KMS-11 (cell line): ENCODE measurements around the gene DCAF11.

Source experiments
- H2AFZ ChIP-seq: fragments of 200-600 bp; sonication (generic); 2 replicates; pipeline ENCODE4 v1.6.1; 2016; ENCODE audit warnings: antibody characterized with exemption, mixed run types, low read depth
- H3K27ac ChIP-seq: fragments of 200-600 bp; sonication (generic); 2 replicates; pipeline ENCODE4 v1.6.1; 2016; ENCODE audit warnings: mild to moderate bottlenecking, mixed run types
- H3K27me3 ChIP-seq: fragments of 200-600 bp; sonication (generic); 2 replicates; pipeline ENCODE4 v1.6.1; 2017; ENCODE audit warnings: mild to moderate bottlenecking, low read depth, mixed run types, moderate library complexity; ENCODE audit not compliant: insufficient read depth
- H3K36me3 ChIP-seq: fragments of 200-600 bp; sonication (generic); 2 replicates; pipeline ENCODE4 v1.6.1; 2017; ENCODE audit warnings: mild to moderate bottlenecking, mixed run types; ENCODE audit not compliant: insufficient read depth
- H3K4me1 ChIP-seq: fragments of 200-600 bp; sonication (generic); 2 replicates; pipeline ENCODE4 v1.6.1; 2016; ENCODE audit warnings: mild to moderate bottlenecking, low read depth, mixed run types; ENCODE audit not compliant: poor library complexity, severe bottlenecking
- H3K4me2 ChIP-seq: fragments of 200-600 bp; sonication (generic); 2 replicates; pipeline ENCODE4 v1.7.0; 2016; ENCODE audit warnings: mild to moderate bottlenecking, mixed run types
- H3K4me3 ChIP-seq: fragments of 200-600 bp; sonication (generic); IDR thresholded peaks from 2 replicates; pipeline ENCODE4 v1.6.1; 2017; ENCODE audit warnings: low read depth, low read length, mixed read lengths; ENCODE audit not compliant: insufficient read depth
- H3K79me2 ChIP-seq: fragments of 200-600 bp; sonication (generic); 2 replicates; pipeline ENCODE4 v1.6.1; 2016; ENCODE audit warnings: low read depth, mixed run types; ENCODE audit not compliant: insufficient read depth
- H3K9ac ChIP-seq: fragments of 200-600 bp; sonication (generic); 2 replicates; pipeline ENCODE4 v1.6.1; 2016; ENCODE audit warnings: mild to moderate bottlenecking, mixed run types
- H4K20me1 ChIP-seq: fragments of 200-600 bp; sonication (generic); 2 replicates; pipeline ENCODE4 v1.6.1; 2016; ENCODE audit warnings: mild to moderate bottlenecking, mixed run types; ENCODE audit not compliant: insufficient read depth
- TF ChIP-seq, protein P1 (sequence below): fragments of 200-600 bp; sonication (generic); conservative IDR thresholded peaks from 2 replicates; pipeline ENCODE4 v1.6.1; 2017; ENCODE audit warnings: low read depth, mild to moderate bottlenecking, antibody characterized with exemption, low read length, moderate library complexity, mixed read lengths

Gene DCAF11

DNA sequence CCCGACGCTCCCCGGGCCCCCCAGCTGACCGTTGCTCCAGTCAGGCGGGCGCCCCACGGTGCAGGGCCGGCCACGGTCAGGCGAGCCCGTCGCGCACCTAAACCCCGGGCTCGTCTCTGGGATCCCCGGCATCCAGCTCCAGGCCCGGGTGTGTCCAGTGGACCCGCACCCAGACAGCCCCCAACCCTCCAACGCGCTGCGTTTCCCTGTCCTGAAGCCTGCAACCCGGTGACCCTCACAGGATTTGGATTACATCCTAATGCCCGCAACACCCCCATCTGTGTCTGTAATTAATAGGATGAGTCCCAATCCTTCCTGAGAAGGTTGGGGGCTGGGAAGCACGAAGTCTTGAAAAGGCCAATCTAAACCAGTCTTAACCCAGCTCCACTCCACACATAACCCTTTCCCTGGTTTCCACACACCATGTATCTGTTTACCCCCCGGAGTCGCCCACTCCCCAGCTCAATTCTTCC is 32.8 kb upstream of the DCAF11 start:
- Histone ChIP-seq H4K20me1 (no peaks in the 10 kb centered on the region), H3K9ac (no peak overlapping the region), H3K4me1 (peaks cover 9% of the 10 kb centered on the region), H3K27me3 (no peaks in the 10 kb centered on the region; the same call in 1 of the 2 replicates), H3K27ac (no peak overlapping the region), H2AFZ (peak overlapping the region; percentile 71; the same call in 1 of the 2 replicates), H3K4me2 (peak overlapping the region; percentile 51), H3K36me3 (no peaks in the 10 kb centered on the region), H3K4me3 (no peak overlapping the region), H3K79me2 (no peaks in the 10 kb centered on the region)
- TF ChIP-seq, protein P1, sequence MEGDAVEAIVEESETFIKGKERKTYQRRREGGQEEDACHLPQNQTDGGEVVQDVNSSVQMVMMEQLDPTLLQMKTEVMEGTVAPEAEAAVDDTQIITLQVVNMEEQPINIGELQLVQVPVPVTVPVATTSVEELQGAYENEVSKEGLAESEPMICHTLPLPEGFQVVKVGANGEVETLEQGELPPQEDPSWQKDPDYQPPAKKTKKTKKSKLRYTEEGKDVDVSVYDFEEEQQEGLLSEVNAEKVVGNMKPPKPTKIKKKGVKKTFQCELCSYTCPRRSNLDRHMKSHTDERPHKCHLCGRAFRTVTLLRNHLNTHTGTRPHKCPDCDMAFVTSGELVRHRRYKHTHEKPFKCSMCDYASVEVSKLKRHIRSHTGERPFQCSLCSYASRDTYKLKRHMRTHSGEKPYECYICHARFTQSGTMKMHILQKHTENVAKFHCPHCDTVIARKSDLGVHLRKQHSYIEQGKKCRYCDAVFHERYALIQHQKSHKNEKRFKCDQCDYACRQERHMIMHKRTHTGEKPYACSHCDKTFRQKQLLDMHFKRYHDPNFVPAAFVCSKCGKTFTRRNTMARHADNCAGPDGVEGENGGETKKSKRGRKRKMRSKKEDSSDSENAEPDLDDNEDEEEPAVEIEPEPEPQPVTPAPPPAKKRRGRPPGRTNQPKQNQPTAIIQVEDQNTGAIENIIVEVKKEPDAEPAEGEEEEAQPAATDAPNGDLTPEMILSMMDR = no peak

DNA sequence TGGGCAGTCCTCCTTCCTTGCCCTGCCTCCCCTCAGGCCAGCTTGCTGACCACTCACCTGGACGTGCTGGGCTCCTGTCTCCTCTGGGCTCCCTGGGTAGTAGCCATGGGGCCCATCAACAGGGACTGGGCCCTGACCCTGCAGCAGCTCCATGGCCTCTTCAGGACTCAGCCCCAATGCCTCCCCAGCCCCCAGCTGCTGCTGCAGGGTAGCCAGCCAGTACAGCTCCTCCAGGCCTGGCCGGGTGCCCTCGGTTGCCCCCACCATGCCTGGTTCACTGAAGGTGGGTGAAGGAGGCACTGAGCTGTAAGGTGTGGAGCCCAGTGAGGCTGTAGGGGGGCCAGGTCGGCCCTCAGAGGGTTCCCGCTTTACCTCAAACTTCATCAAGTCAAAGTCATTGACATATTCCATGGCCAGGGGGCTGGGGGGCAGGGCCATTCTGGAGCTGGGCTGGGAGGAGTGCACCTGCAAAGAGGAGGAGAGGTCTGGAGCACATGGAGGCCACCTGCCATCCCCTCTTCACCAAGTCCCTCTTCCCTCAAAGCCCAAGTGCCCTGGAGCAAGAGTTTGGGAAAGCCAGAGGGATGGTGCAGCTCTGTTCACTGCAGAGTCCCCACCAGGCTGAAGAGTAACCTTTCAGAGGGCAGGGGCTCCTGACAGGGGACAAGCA is 32.0 kb upstream of the DCAF11 start:
- Histone ChIP-seq H3K27ac (no peak overlapping the region), H2AFZ (no peak overlapping the region), H3K27me3 (no peaks in the 10 kb centered on the region; the same call in 1 of the 2 replicates), H3K4me2 (no peak overlapping the region; the same call in 1 of the 2 replicates), H3K9ac (no peak overlapping the region), H3K36me3 (no peaks in the 10 kb centered on the region), H4K20me1 (no peaks in the 10 kb centered on the region), H3K79me2 (no peaks in the 10 kb centered on the region), H3K4me3 (no peak overlapping the region), H3K4me1 (peaks cover 9% of the 10 kb centered on the region)
- TF ChIP-seq, protein P1 = no peak

DNA sequence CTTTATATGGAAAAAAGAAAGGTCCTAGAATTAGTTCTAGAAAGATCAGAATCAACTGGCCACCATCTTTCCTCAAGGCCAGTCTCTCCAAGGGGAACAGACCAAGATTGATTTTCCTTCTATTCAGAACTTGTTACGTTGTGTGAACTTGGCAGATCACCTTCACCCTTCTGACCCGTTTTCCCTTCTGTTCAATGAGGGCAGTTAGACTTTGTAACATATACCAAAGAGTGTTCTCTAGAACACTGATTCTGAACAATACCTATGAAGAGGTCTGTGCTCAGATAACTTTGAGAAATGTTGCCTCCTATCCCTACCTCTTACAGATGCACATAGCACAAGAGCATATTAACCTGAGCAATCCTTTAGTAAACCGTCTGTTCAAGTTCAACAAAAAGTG is 31.1 kb upstream of the DCAF11 start:
- TF ChIP-seq, protein P1 = no peak
- Histone ChIP-seq H3K36me3 (no peaks in the 10 kb centered on the region), H2AFZ (no peak overlapping the region), H3K27ac (no peak overlapping the region), H3K4me1 (peaks cover 9% of the 10 kb centered on the region), H3K9ac (no peak overlapping the region), H4K20me1 (no peaks in the 10 kb centered on the region), H3K79me2 (no peaks in the 10 kb centered on the region), H3K4me2 (no peak overlapping the region), H3K4me3 (no peak overlapping the region), H3K27me3 (no peaks in the 10 kb centered on the region; the same call in 1 of the 2 replicates)

DNA sequence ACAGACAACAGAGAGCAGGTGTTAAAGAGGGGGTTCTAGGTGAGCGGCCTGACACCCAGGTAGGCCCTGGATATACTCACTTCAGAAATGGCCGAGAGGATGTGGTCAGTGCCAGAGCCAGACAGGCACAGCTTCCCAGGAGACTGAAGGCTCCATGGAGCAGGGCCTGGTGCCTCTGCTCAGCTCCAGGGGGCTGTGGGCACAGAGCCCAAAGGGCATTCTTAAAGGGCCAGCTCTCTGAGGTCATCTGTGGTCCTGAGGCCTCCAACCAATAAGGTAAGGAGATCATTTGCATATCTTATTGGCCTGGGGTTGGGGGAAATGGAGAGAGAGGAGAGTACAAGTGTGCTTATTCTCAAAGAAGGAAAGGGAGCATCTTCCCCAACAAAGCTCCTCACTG is 30.1 kb upstream of the DCAF11 start:
- H4K20me1 ChIP-seq = no peaks in the 10 kb centered on the region
- no peaks in the 10 kb centered on the region; the same call in 1 of the 2 replicates for H3K27me3 ChIP-seq
- peaks cover 9% of the 10 kb centered on the region for H3K4me1 ChIP-seq
- no peak overlapping the region for H3K9ac ChIP-seq
- TF ChIP-seq, protein P1 = no peak
- no peaks in the 10 kb centered on the region for H3K79me2 ChIP-seq
- H3K36me3 ChIP-seq = no peaks in the 10 kb centered on the region
- no peak overlapping the region for H2AFZ ChIP-seq
- no peak overlapping the region for H3K27ac ChIP-seq
- no peak overlapping the region for H3K4me3 ChIP-seq
- H3K4me2 ChIP-seq = no peak overlapping the region
